ENCODE measurements around the gene RBFOX1.

The RBFOX1 gene

GRCh38 chr16:7319514-7319913 is 13.1 kb upstream of the RBFOX1 start:
- Mint-ChIP-seq H3K27ac (no peak overlapping the region), H3K4me3 (no peak overlapping the region), H3K36me3 (ENCODE audit: low read depth) (no peaks in the 10 kb centered on the region), H3K4me1 (ENCODE audit: low read depth) (no peaks in the 10 kb centered on the region), H3K27me3 (peaks cover under 1% of the 10 kb centered on the region), H3K9me3 (peaks cover 8% of the 10 kb centered on the region)

DNA sequence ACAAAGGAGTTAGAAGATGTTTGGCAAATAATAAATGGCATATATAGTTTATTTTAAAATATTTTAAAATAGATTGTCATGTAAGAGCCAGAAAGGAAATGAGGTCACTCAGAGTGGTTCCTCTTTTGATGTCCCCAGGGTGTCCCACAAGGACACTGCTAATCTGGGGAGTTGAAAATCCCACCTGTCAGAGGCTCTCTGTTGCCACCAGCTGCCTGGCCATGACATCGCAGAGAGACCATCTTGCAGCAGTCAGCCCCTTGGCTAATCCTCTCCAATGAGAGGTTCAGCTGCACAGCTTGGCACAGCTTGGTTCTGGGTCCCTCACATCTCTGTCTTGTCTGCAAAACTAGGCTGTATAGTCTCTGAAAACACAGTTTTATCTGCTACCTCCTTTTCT is 11.0 kb upstream of the RBFOX1 start:
- no peaks in the 10 kb centered on the region for H3K36me3 Mint-ChIP-seq (ENCODE audit: low read depth)
- no peaks in the 10 kb centered on the region for H3K27me3 Mint-ChIP-seq
- no peak overlapping the region for H3K27ac Mint-ChIP-seq
- no peaks in the 10 kb centered on the region for H3K4me1 Mint-ChIP-seq (ENCODE audit: low read depth)
- H3K4me3 Mint-ChIP-seq = no peak overlapping the region
- peaks cover 8% of the 10 kb centered on the region for H3K9me3 Mint-ChIP-seq

GRCh38 chr16:7324321-7324720 is 8.3 kb upstream of the RBFOX1 start:
- Mint-ChIP-seq H3K36me3 (ENCODE audit: low read depth) (no peaks in the 10 kb centered on the region), H3K27ac (no peak overlapping the region), H3K4me1 (ENCODE audit: low read depth) (no peaks in the 10 kb centered on the region), H3K4me3 (no peak overlapping the region), H3K9me3 (peaks cover 13% of the 10 kb centered on the region), H3K27me3 (no peaks in the 10 kb centered on the region)

DNA sequence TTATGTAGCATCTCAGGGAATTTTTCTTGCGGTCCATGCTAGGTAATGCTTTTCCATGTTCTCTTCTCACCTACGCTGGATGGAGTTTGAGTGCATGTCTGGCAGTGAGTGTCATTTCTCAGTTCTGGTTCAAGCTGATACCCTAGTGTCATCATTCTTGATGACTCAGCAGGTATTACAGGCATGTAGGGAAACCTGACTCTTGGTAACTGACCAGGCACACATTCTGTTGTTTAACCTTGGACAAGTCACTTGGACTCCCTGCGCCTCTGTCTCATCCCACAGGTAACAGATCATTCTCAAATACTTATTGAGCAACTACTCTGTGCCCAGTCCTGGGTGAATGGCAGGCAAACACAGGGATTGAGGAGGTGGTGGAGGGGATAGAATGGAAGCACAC is 6.8 kb upstream of the RBFOX1 start:
- H3K9me3 Mint-ChIP-seq = peaks cover 9% of the 10 kb centered on the region

DNA sequence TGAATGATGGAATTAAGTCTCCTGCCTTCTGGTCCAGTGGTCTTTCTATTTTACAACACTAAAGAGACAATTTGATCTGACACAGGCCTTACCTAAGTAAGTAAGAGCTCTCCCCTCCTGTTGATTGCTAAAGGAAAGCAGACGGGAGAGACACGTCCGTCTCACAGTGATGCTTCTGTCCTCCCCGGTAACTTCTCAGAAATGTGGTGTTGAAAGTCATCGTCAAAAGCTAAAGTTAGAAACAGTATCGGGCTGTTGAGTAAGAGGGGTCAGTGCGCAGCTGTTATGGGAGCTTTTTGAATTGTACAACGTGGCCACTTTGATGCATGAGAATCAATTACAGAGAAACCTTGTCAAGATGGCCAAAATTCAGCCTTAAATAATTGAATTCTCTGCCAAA is 1.9 kb upstream of the RBFOX1 start:
- H3K9me3 Mint-ChIP-seq = peaks cover 5% of the 10 kb centered on the region
- no peak overlapping the region for H3K4me3 Mint-ChIP-seq
- H3K4me1 Mint-ChIP-seq (ENCODE audit: low read depth) = no peaks in the 10 kb centered on the region
- H3K36me3 Mint-ChIP-seq (ENCODE audit: low read depth) = no peaks in the 10 kb centered on the region
- no peak overlapping the region for H3K27ac Mint-ChIP-seq
- no peaks in the 10 kb centered on the region for H3K27me3 Mint-ChIP-seq

More for the DNA sequence above, 6.8 kb upstream of the RBFOX1 start:
- no peaks in the 10 kb centered on the region for H3K27me3 Mint-ChIP-seq
- no peak overlapping the region for H3K4me3 Mint-ChIP-seq
- H3K36me3 Mint-ChIP-seq (ENCODE audit: low read depth) = no peaks in the 10 kb centered on the region
- no peak overlapping the region for H3K27ac Mint-ChIP-seq
- H3K4me1 Mint-ChIP-seq (ENCODE audit: low read depth) = no peaks in the 10 kb centered on the region

- Mint-ChIP-seq H3K36me3 (ENCODE audit: low read depth) (no peaks in the 10 kb centered on the region), H3K9me3 (peaks cover 5% of the 10 kb centered on the region), H3K27me3 (no peaks in the 10 kb centered on the region), H3K27ac (no peak overlapping the region), H3K4me1 (ENCODE audit: low read depth) (no peaks in the 10 kb centered on the region), H3K4me3 (no peak overlapping the region)
Observed at GRCh38 chr16:7331997-7332396, 648 bp upstream of the RBFOX1 start.

GRCh38 chr16:7333180-7333725 is 608 bp downstream of the RBFOX1 start:
- Mint-ChIP-seq H3K4me3 (no peak overlapping the region), H3K27ac (no peak overlapping the region), H3K27me3 (no peaks in the 10 kb centered on the region), H3K4me1 (ENCODE audit: low read depth) (no peaks in the 10 kb centered on the region), H3K9me3 (no peaks in the 10 kb centered on the region), H3K36me3 (ENCODE audit: low read depth) (no peaks in the 10 kb centered on the region)

GRCh38 chr16:7334801-7335560 is 2.3 kb downstream of the RBFOX1 start:
- H3K27me3 Mint-ChIP-seq = no peaks in the 10 kb centered on the region
- no peaks in the 10 kb centered on the region for H3K9me3 Mint-ChIP-seq
- no peaks in the 10 kb centered on the region for H3K36me3 Mint-ChIP-seq (ENCODE audit: low read depth)
- no peak overlapping the region for H3K27ac Mint-ChIP-seq
- H3K4me3 Mint-ChIP-seq = no peak overlapping the region
- H3K4me1 Mint-ChIP-seq (ENCODE audit: low read depth) = no peaks in the 10 kb centered on the region

DNA sequence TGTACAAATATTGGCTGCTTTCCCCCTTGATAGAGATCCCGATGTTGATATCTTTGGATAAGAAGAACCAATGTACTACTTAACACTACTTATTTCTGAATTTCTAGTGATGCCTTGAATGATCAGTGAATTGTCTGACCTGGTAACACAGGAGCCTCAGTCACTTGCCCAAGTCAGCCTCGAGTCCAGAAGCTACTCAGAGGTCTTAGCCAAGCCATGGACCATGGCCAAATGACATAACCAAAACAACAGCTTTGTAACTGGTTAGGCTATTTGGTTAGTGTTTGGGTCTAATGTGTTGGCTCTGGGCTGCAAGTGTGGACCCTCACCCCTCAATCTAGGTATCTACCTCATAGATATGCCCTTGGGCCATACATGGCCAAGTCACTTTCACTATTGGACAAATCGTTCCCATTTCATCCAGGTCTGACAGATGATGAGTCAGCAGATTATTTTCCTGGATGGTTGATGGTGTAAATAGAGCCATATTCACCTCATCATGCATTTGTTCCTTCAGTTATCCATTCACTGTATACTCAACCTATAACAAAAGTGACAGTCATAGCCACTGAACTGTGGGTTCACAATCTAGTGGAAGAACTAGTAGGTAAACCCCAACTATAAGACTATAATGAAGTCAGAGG is 3.5 kb downstream of the RBFOX1 start:
- H3K4me3 Mint-ChIP-seq = no peak overlapping the region
- no peak overlapping the region for H3K27ac Mint-ChIP-seq
- H3K36me3 Mint-ChIP-seq (ENCODE audit: low read depth) = no peaks in the 10 kb centered on the region
- no peaks in the 10 kb centered on the region for H3K4me1 Mint-ChIP-seq (ENCODE audit: low read depth)
- no peaks in the 10 kb centered on the region for H3K27me3 Mint-ChIP-seq
- no peaks in the 10 kb centered on the region for H3K9me3 Mint-ChIP-seq

- H3K27ac Mint-ChIP-seq = no peak overlapping the region
- no peaks in the 10 kb centered on the region for H3K36me3 Mint-ChIP-seq (ENCODE audit: low read depth)
- no peaks in the 10 kb centered on the region for H3K9me3 Mint-ChIP-seq
- no peaks in the 10 kb centered on the region for H3K27me3 Mint-ChIP-seq
- H3K4me3 Mint-ChIP-seq = no peak overlapping the region
- H3K4me1 Mint-ChIP-seq (ENCODE audit: low read depth) = no peaks in the 10 kb centered on the region
Observed at GRCh38 chr16:7336742-7337141, 4.1 kb downstream of the RBFOX1 start.

DNA sequence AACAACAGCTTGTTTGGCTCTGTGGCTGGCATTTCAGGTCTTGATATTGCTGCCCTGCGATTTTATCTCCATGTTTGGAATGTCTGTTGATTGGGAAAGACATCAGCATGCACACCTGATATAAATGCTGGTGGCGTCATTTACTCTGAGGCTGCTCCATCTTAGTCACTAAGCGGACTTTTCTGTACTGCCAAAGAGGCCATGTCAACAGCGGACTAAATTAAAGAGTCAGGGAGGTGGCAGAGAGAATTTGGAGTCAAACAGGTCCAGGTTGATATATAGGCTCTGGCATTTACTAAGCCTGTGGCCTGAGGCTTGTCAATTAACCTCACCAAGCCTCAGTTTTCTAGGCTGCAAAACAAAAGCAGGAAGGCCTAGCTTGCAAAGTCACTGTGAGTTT is 6.2 kb downstream of the RBFOX1 start:
- no peaks in the 10 kb centered on the region for H3K9me3 Mint-ChIP-seq
- H3K27me3 Mint-ChIP-seq = no peaks in the 10 kb centered on the region
- H3K27ac Mint-ChIP-seq = no peak overlapping the region
- no peaks in the 10 kb centered on the region for H3K4me1 Mint-ChIP-seq (ENCODE audit: low read depth)
- H3K36me3 Mint-ChIP-seq (ENCODE audit: low read depth) = no peaks in the 10 kb centered on the region
- no peak overlapping the region for H3K4me3 Mint-ChIP-seq

GRCh38 chr16:7339700-7340099 is 7.1 kb downstream of the RBFOX1 start:
- H3K27me3 Mint-ChIP-seq = no peaks in the 10 kb centered on the region
- H3K27ac Mint-ChIP-seq = no peak overlapping the region
- no peaks in the 10 kb centered on the region for H3K36me3 Mint-ChIP-seq (ENCODE audit: low read depth)
- H3K4me3 Mint-ChIP-seq = no peak overlapping the region
- H3K9me3 Mint-ChIP-seq = no peaks in the 10 kb centered on the region
- H3K4me1 Mint-ChIP-seq (ENCODE audit: low read depth) = no peaks in the 10 kb centered on the region

GRCh38 chr16:7340938-7341337 is 8.3 kb downstream of the RBFOX1 start:
- Mint-ChIP-seq H3K27me3 (no peaks in the 10 kb centered on the region), H3K4me1 (ENCODE audit: low read depth) (no peaks in the 10 kb centered on the region), H3K36me3 (ENCODE audit: low read depth) (no peaks in the 10 kb centered on the region), H3K27ac (no peak overlapping the region), H3K4me3 (no peak overlapping the region), H3K9me3 (no peaks in the 10 kb centered on the region)

DNA sequence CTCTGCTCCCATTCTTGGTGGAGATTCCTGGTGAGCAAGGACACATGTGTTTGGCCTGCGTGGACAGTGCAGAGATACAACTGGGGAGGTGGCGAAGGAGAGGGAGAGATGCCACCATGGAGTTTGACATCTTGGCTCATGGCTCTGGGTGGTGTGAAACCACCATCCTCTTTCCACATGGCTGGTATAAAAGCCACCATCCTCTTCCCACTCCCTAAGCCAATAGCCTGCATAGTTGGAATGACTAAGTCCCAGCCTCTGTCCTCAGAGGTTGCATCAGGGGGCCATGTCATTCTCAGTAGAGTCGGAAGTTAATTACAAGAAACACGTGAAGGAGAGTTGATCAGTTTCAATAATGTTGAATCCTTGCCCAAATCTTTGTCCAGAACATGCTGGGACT is 10.0 kb downstream of the RBFOX1 start:
- Mint-ChIP-seq H3K27ac (no peak overlapping the region), H3K27me3 (no peaks in the 10 kb centered on the region), H3K4me3 (no peak overlapping the region), H3K36me3 (ENCODE audit: low read depth) (no peaks in the 10 kb centered on the region), H3K4me1 (ENCODE audit: low read depth) (no peaks in the 10 kb centered on the region), H3K9me3 (peaks cover 8% of the 10 kb centered on the region)

DNA sequence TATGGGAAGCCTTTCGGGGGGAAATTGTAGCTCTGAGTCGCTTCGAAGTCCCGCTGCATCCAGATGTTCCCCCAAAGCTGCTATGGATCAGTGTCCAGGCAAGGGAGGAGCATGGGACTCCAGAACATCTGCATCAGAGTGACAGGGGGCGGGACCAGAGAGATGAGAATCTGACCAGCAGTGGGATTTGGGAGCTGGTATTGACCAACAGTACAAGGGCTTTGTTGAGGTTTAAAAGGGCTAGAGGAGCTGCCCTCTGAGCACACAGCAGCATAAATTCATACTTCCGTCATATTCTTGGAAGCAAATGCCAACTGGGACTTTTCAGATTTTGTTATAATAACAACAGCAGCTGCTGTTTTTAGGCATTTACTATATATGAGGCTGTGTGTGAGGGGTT is 10.6 kb downstream of the RBFOX1 start:
- Mint-ChIP-seq H3K27me3 (no peaks in the 10 kb centered on the region), H3K9me3 (peaks cover 8% of the 10 kb centered on the region), H3K4me3 (no peak overlapping the region), H3K36me3 (ENCODE audit: low read depth) (no peaks in the 10 kb centered on the region), H3K4me1 (ENCODE audit: low read depth) (no peaks in the 10 kb centered on the region), H3K27ac (no peak overlapping the region)
